Parathyroid adenoma (tissue), 2 donors: Measurements from ENCODE around the gene CCDC92B.

ENCODE experiments used
- H2AFZ ChIP-seq: fragments of 300-600 bp; sonication (generic); one replicate; pipeline ENCODE4 v1.7.0; 2017; ENCODE audit warnings: antibody characterized with exemption, mild to moderate bottlenecking
- H3K27ac ChIP-seq: fragments of 300-600 bp; sonication (generic); one replicate; pipeline ENCODE4 v1.7.0; 2017
- H3K27me3 ChIP-seq: fragments of 300-600 bp; sonication (generic); one replicate; pipeline ENCODE4 v1.7.0; 2017; ENCODE audit warnings: low read length; ENCODE audit not compliant: control insufficient read depth, insufficient read depth
- H3K36me3 ChIP-seq: fragments of 300-600 bp; sonication (generic); one replicate; pipeline ENCODE4 v1.7.0; 2017; ENCODE audit warnings: low read length; ENCODE audit not compliant: control insufficient read depth, insufficient read depth
- H3K4me1 ChIP-seq: fragments of 300-600 bp; sonication (generic); one replicate; pipeline ENCODE4 v1.7.0; 2017; ENCODE audit warnings: control low read depth
- H3K4me2 ChIP-seq: fragments of 300-600 bp; sonication (generic); one replicate; pipeline ENCODE4 v1.7.0; 2017; ENCODE audit warnings: low read length
- H3K4me3 ChIP-seq: fragments of 300-600 bp; sonication (generic); one replicate; pipeline ENCODE4 v1.7.0; 2017; ENCODE audit warnings: low read depth, low read length
- H3K79me2 ChIP-seq: fragments of 300-600 bp; sonication (generic); one replicate; pipeline ENCODE4 v1.7.0; 2017; ENCODE audit warnings: control low read depth
- H3K9ac ChIP-seq: fragments of 300-600 bp; sonication (generic); one replicate; pipeline ENCODE4 v1.7.0; 2017; ENCODE audit warnings: mild to moderate bottlenecking
- H3K9me3 ChIP-seq: fragments of 300-600 bp; sonication (generic); one replicate; pipeline ENCODE4 v1.7.0; 2017; ENCODE audit warnings: low read length; ENCODE audit not compliant: control insufficient read depth
- TF ChIP-seq, protein P1 (sequence below): fragments of 300-600 bp; sonication (generic); IDR thresholded peaks from one replicate; pipeline ENCODE4 v1.7.0; 2017; ENCODE audit warnings: antibody characterized with exemption, mild to moderate bottlenecking
- donor health status: primary hyperparathyroidism.

CCDC92B gene

GRCh38 chr17:2704890-2705248, 44.6 kb downstream of the CCDC92B start:
- no peak overlapping the region for H3K27ac ChIP-seq
- no peak overlapping the region for H3K4me3 ChIP-seq
- H3K4me2 ChIP-seq = no peak overlapping the region
- no peaks in the 10 kb centered on the region for H3K9me3 ChIP-seq
- H3K9ac ChIP-seq = no peak overlapping the region
- peaks cover 17% of the 10 kb centered on the region for H3K4me1 ChIP-seq
- H3K27me3 ChIP-seq = no peaks in the 10 kb centered on the region
- H2AFZ ChIP-seq = no peak overlapping the region
- H3K79me2 ChIP-seq = peaks cover 18% of the 10 kb centered on the region
- TF ChIP-seq, protein P1, sequence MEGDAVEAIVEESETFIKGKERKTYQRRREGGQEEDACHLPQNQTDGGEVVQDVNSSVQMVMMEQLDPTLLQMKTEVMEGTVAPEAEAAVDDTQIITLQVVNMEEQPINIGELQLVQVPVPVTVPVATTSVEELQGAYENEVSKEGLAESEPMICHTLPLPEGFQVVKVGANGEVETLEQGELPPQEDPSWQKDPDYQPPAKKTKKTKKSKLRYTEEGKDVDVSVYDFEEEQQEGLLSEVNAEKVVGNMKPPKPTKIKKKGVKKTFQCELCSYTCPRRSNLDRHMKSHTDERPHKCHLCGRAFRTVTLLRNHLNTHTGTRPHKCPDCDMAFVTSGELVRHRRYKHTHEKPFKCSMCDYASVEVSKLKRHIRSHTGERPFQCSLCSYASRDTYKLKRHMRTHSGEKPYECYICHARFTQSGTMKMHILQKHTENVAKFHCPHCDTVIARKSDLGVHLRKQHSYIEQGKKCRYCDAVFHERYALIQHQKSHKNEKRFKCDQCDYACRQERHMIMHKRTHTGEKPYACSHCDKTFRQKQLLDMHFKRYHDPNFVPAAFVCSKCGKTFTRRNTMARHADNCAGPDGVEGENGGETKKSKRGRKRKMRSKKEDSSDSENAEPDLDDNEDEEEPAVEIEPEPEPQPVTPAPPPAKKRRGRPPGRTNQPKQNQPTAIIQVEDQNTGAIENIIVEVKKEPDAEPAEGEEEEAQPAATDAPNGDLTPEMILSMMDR = no peak
- no peaks in the 10 kb centered on the region for H3K36me3 ChIP-seq

GRCh38 chr17:2704031-2704889, 45.2 kb downstream of the CCDC92B start:
- H3K9me3 ChIP-seq = no peaks in the 10 kb centered on the region
- H3K4me2 ChIP-seq = no peak overlapping the region
- H3K4me1 ChIP-seq = peaks cover 17% of the 10 kb centered on the region
- H2AFZ ChIP-seq = no peak overlapping the region
- no peak overlapping the region for H3K27ac ChIP-seq
- H3K9ac ChIP-seq = no peak overlapping the region
- H3K27me3 ChIP-seq = no peaks in the 10 kb centered on the region
- H3K36me3 ChIP-seq = no peaks in the 10 kb centered on the region
- H3K79me2 ChIP-seq = peaks cover 13% of the 10 kb centered on the region
- TF ChIP-seq, protein P1 = no peak
- no peak overlapping the region for H3K4me3 ChIP-seq

- peaks cover 7% of the 10 kb centered on the region for H3K79me2 ChIP-seq
- TF ChIP-seq, protein P1 = no peak
- no peaks in the 10 kb centered on the region for H3K9me3 ChIP-seq
- H3K4me1 ChIP-seq = peaks cover 11% of the 10 kb centered on the region
- H2AFZ ChIP-seq = no peak overlapping the region
- no peak overlapping the region for H3K4me3 ChIP-seq
- no peak overlapping the region for H3K9ac ChIP-seq
- H3K27ac ChIP-seq = no peak overlapping the region
- H3K27me3 ChIP-seq = no peaks in the 10 kb centered on the region
- no peaks in the 10 kb centered on the region for H3K36me3 ChIP-seq
- no peak overlapping the region for H3K4me2 ChIP-seq
Measured at GRCh38 chr17:2703606-2704005, 45.8 kb downstream of the CCDC92B start.

- H3K4me1 ChIP-seq = peaks cover 8% of the 10 kb centered on the region
- H2AFZ ChIP-seq = no peak overlapping the region
- no peaks in the 10 kb centered on the region for H3K27me3 ChIP-seq
- no peaks in the 10 kb centered on the region for H3K36me3 ChIP-seq
- TF ChIP-seq, protein P1 = no peak
- no peak overlapping the region for H3K4me3 ChIP-seq
- no peak overlapping the region for H3K4me2 ChIP-seq
- no peak overlapping the region for H3K27ac ChIP-seq
- peaks cover 6% of the 10 kb centered on the region for H3K79me2 ChIP-seq
- no peak overlapping the region for H3K9ac ChIP-seq
- no peaks in the 10 kb centered on the region for H3K9me3 ChIP-seq
Measured at GRCh38 chr17:2703181-2703580, 46.3 kb downstream of the CCDC92B start.
